Measurements from ENCODE around the gene WTAP.

DNA sequence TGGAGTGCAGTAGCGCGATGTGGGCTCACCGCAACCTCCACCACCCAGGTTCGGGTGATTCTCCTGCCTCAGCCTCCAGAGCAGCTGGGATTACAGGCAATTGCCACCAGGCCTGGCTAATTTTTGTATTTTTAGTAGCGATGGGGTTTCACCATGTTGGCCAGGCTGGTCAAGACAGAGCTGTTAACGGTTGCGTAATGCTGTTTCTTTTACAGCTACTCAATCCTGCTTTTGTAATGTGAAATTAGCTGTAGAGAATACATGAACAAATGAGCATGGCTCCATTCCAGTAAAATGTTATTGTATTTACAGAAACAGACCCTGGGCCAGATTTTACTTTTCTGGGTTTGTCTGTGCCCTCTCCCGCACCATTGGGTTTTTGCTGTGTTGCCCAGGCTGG, 74.6 kb downstream of the WTAP start:
- TF ChIP-seq, protein P1, sequence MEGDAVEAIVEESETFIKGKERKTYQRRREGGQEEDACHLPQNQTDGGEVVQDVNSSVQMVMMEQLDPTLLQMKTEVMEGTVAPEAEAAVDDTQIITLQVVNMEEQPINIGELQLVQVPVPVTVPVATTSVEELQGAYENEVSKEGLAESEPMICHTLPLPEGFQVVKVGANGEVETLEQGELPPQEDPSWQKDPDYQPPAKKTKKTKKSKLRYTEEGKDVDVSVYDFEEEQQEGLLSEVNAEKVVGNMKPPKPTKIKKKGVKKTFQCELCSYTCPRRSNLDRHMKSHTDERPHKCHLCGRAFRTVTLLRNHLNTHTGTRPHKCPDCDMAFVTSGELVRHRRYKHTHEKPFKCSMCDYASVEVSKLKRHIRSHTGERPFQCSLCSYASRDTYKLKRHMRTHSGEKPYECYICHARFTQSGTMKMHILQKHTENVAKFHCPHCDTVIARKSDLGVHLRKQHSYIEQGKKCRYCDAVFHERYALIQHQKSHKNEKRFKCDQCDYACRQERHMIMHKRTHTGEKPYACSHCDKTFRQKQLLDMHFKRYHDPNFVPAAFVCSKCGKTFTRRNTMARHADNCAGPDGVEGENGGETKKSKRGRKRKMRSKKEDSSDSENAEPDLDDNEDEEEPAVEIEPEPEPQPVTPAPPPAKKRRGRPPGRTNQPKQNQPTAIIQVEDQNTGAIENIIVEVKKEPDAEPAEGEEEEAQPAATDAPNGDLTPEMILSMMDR (IDR thresholded peaks at IDR 0.05) = no peak
- TF ChIP-seq POLR2A (IDR thresholded peaks at IDR 0.05) = no peak
